ENCODE results near the gene ABI3. TPM values are rescaled to one million over a fixed set of nuclear protein-coding genes. Genes with fewer than 3 reads are reported as not detected.

ABI3 gene
- total RNA-seq, 4 donors from 2014 or later: 2.3 to 6.7 (median 3.0) TPM

GRCh38 chr17:49227436-49228261 is 17.1 kb downstream of the ABI3 start:
- peaks cover 36% of the 10 kb centered on the region for H3K4me1 ChIP-seq
- H3K27me3 ChIP-seq: peaks cover 72% of the 10 kb centered on the region
- peak; percentile 85 to 91 for DNase-seq (ENCODE audit: low spot score in 2 of 2)
- 18% methylated on average over 5 of the region's 5 CpGs for WGBS
- no peaks in the 10 kb centered on the region for H3K36me3 ChIP-seq
- H3K27ac ChIP-seq: no peak overlapping the region
- no peak overlapping the region for H3K4me3 ChIP-seq
- no peaks in the 10 kb centered on the region for H3K9me3 ChIP-seq
- TF ChIP-seq EP300 (IDR thresholded peaks at IDR 0.05): no peak
- no peak for TF ChIP-seq POLR2AphosphoS5 (IDR thresholded peaks at IDR 0.05)
- peak; percentile 73 to 79 for TF ChIP-seq CTCF (IDR thresholded peaks at IDR 0.05)

- no peak for TF ChIP-seq EP300 (IDR thresholded peaks at IDR 0.05)
- TF ChIP-seq CTCF (IDR thresholded peaks at IDR 0.05): no peak
- no peak for TF ChIP-seq POLR2A (IDR thresholded peaks at IDR 0.05)
- TF ChIP-seq POLR2AphosphoS5 (IDR thresholded peaks at IDR 0.05): no peak
- 80% methylated on average over 6 of the region's 6 CpGs for WGBS
These were observed 18.7 kb downstream of the ABI3 start for GRCh38 chr17:49229076-49229804.

GRCh38 chr17:49229805-49230600 is 19.5 kb downstream of the ABI3 start:
- peaks cover 48% of the 10 kb centered on the region for H3K27me3 ChIP-seq
- H3K27ac ChIP-seq: no peak overlapping the region
- no peaks in the 10 kb centered on the region for H3K9me3 ChIP-seq
- no peak for TF ChIP-seq POLR2A (IDR thresholded peaks at IDR 0.05)
- no peak for TF ChIP-seq POLR2AphosphoS5 (IDR thresholded peaks at IDR 0.05)
- no peak for TF ChIP-seq EP300 (IDR thresholded peaks at IDR 0.05)
- no peak for TF ChIP-seq CTCF (IDR thresholded peaks at IDR 0.05)
- no peak for DNase-seq (ENCODE audit: low spot score in 2 of 2)
- H3K4me3 ChIP-seq: peak overlapping the region; percentile 53
- peaks cover 17% of the 10 kb centered on the region for H3K4me1 ChIP-seq
- 21% methylated on average over 12 of the region's 36 CpGs for WGBS
- H3K36me3 ChIP-seq: no peaks in the 10 kb centered on the region

More at GRCh38 chr17:49229076-49229804, 18.7 kb downstream of the ABI3 start:
- peaks cover 56% of the 10 kb centered on the region for H3K27me3 ChIP-seq
- no peak overlapping the region for H3K4me3 ChIP-seq
- H3K36me3 ChIP-seq: no peaks in the 10 kb centered on the region
- H3K9me3 ChIP-seq: no peaks in the 10 kb centered on the region
- peaks cover 24% of the 10 kb centered on the region for H3K4me1 ChIP-seq
- no peak for DNase-seq (ENCODE audit: low spot score in 2 of 2)
- no peak overlapping the region for H3K27ac ChIP-seq

- H3K27ac ChIP-seq: no peak within 1 kb of the TSS
- H3K9me3 ChIP-seq: no peaks in the 10 kb centered on the region
- WGBS: 9% methylated on average over 41 of the region's 58 CpGs
- peak within 1 kb of the TSS; percentile 53 for H3K4me3 ChIP-seq
- peaks cover 17% of the 10 kb centered on the region for H3K4me1 ChIP-seq
- no peak for TF ChIP-seq POLR2AphosphoS5 (IDR thresholded peaks at IDR 0.05)
- no peak for TF ChIP-seq POLR2A (IDR thresholded peaks at IDR 0.05)
- TF ChIP-seq EP300 (IDR thresholded peaks at IDR 0.05): no peak
- no peak for TF ChIP-seq CTCF (IDR thresholded peaks at IDR 0.05)
- H3K36me3 ChIP-seq: no peaks in the 10 kb centered on the region
- peak; percentile 84 for DNase-seq (ENCODE audit: low spot score in 2 of 2)
- peaks cover 39% of the 10 kb centered on the region for H3K27me3 ChIP-seq
These were observed 20.4 kb downstream of the ABI3 start, which contains the start of gene PHOSPHO1 for GRCh38 chr17:49230636-49231562. Gene PHOSPHO1 (minus strand): TSS chr17:49230787. CDS start chr17:49226691, 4,096 bp downstream.
